GM23338 (cell line): Measurements from ENCODE around the gene CAPN9. TPM values are rescaled to one million over a fixed set of nuclear protein-coding genes. Genes with fewer than 3 reads are reported as not detected.

Source experiments
- ATAC-seq: fragments of 200-7000 bp; cut with Tn5 transposase; 3 replicates; pipeline ENCODE4 v1.9.1; 2020
- DNase-seq: peaks from one replicate; pipeline ENCODE4 v3.0.0-alpha.2; 2015; ENCODE audit warnings: low spot score
- H2AFZ ChIP-seq: fragments of 200-600 bp; sonication (generic); 2 replicates; pipeline ENCODE4 v1.8.0; 2016; ENCODE audit warnings: antibody characterized with exemption, mild to moderate bottlenecking, moderate library complexity
- H3F3A ChIP-seq: fragments of 200-600 bp; sonication (generic); replicated peaks from 2 replicates; pipeline ENCODE4 v1.8.0; 2017; ENCODE audit warnings: antibody characterized with exemption, mixed run types, low read depth
- H3K27ac ChIP-seq: fragments of 200-600 bp; sonication (generic); 2 replicates; pipeline ENCODE4 v1.6.1; 2016; ENCODE audit warnings: low read depth
- H3K27me3 ChIP-seq: fragments of 200-600 bp; sonication (generic); 2 replicates; pipeline ENCODE4 v1.8.0; 2016; ENCODE audit warnings: mild to moderate bottlenecking, mixed run types, moderate library complexity; ENCODE audit not compliant: insufficient read depth
- H3K36me3 ChIP-seq: fragments of 200-600 bp; sonication (generic); 2 replicates; pipeline ENCODE4 v1.8.0; 2016; ENCODE audit warnings: mild to moderate bottlenecking; ENCODE audit not compliant: insufficient read depth
- H3K4me1 ChIP-seq: fragments of 200-600 bp; sonication (generic); 2 replicates; pipeline ENCODE4 v1.8.0; 2016; ENCODE audit warnings: mild to moderate bottlenecking, moderate library complexity; ENCODE audit not compliant: insufficient read depth
- H3K4me2 ChIP-seq: fragments of 200-600 bp; sonication (generic); 2 replicates; pipeline ENCODE4 v1.7.1; 2017; ENCODE audit warnings: mixed run types
- H3K4me3 ChIP-seq: fragments of 200-600 bp; sonication (generic); 2 replicates; pipeline ENCODE4 v1.6.1; 2016; ENCODE audit warnings: mixed run types
- H3K79me2 ChIP-seq: fragments of 200-600 bp; sonication (generic); replicated peaks from 2 replicates; pipeline ENCODE4 v1.8.0; 2017; ENCODE audit warnings: mild to moderate bottlenecking; ENCODE audit not compliant: insufficient read depth
- H3K9me2 ChIP-seq: fragments of 200-600 bp; sonication (generic); 2 replicates; pipeline ENCODE4 v1.8.0; 2017; ENCODE audit not compliant: insufficient read depth
- H4K20me1 ChIP-seq: fragments of 200-600 bp; sonication (generic); replicated peaks from 2 replicates; pipeline ENCODE4 v1.8.0; 2017; ENCODE audit warnings: mild to moderate bottlenecking; ENCODE audit not compliant: insufficient read depth
- H3K27ac Mint-ChIP-seq: 2 replicates; pipeline ENCODE4 v1.8.0; 2020; ENCODE audit warnings: inconsistent platforms, mild to moderate bottlenecking, moderate library complexity, mixed read lengths
- H3K27me3 Mint-ChIP-seq: 3 replicates; pipeline ENCODE4 v1.8.0; 2022; ENCODE audit warnings: low read depth, mild to moderate bottlenecking, moderate library complexity, mixed read lengths, inconsistent platforms; ENCODE audit not compliant: insufficient read depth, poor library complexity
- H3K36me3 Mint-ChIP-seq: 3 replicates; pipeline ENCODE4 v1.8.0; 2021; ENCODE audit warnings: low read depth, mild to moderate bottlenecking, inconsistent platforms, moderate library complexity, mixed read lengths
- H3K4me1 Mint-ChIP-seq: 3 replicates; pipeline ENCODE4 v1.8.0; 2020; ENCODE audit warnings: mild to moderate bottlenecking, inconsistent platforms, mixed read lengths
- H3K4me3 Mint-ChIP-seq: 3 replicates; pipeline ENCODE4 v1.8.0; 2021; ENCODE audit warnings: moderate library complexity, mild to moderate bottlenecking, inconsistent platforms, mixed read lengths
- H3K9me3 Mint-ChIP-seq: 3 replicates; pipeline ENCODE4 v1.8.0; 2020; ENCODE audit warnings: moderate library complexity, mild to moderate bottlenecking, inconsistent platforms, mixed read lengths
- EZH2phosphoT487 ChIP-seq: fragments of 200-600 bp; sonication (generic); IDR thresholded peaks from one replicate; pipeline ENCODE4 v1.8.1; 2018; ENCODE audit warnings: antibody characterized with exemption; ENCODE audit not compliant: unreplicated experiment
- JUNB ChIP-seq: IDR thresholded peaks from one replicate; pipeline ENCODE4 v1.6.1; 2016; ENCODE audit warnings: antibody characterized with exemption; ENCODE audit not compliant: unreplicated experiment
- NANOG ChIP-seq: IDR thresholded peaks from 2 replicates; pipeline ENCODE4 v1.6.1; 2016; ENCODE audit warnings: antibody characterized with exemption, borderline replicate concordance
- POLR2AphosphoS5 ChIP-seq: IDR thresholded peaks from 2 replicates; pipeline ENCODE4 v1.6.1; 2016; ENCODE audit warnings: antibody characterized with exemption, low read depth
- STAT1 ChIP-seq: IDR thresholded peaks from one replicate; pipeline ENCODE4 v1.6.1; 2016; ENCODE audit warnings: antibody characterized with exemption; ENCODE audit not compliant: unreplicated experiment
- ZNF114 ChIP-seq: fragments of 250-450 bp; sonication (Bioruptor Pico); IDR thresholded peaks from 2 replicates; pipeline ENCODE4 v1.5.0; 2020; ENCODE audit warnings: mild to moderate bottlenecking, moderate library complexity
- ZNF331 ChIP-seq: fragments of 250-450 bp; sonication (Bioruptor Pico); IDR thresholded peaks from 2 replicates; pipeline ENCODE4 v1.5.0; 2020; ENCODE audit warnings: low read depth, mild to moderate bottlenecking, moderate library complexity
- polyA plus RNA-seq: library from polyadenylated mRNA; unstranded; fragments of >200 nt; fragmentation: Nextera tagmentation; extraction: Ambion mirVana; gene quantifications from 2 replicates; pipeline ENCODE4 v1.2.1, GENCODE V29; 2016
- total RNA-seq: library from RNA; depleted of rRNA; stranded (reverse); fragments of >200 nt; shearing (Covaris generic); gene quantifications from 2 replicates; pipeline ENCODE4 v1.2.3, GENCODE V29; 2014
- TF ChIP-seq, protein P1 (sequence below): fragments of 250-450 bp; sonication (Bioruptor Pico); IDR thresholded peaks from 2 replicates; pipeline ENCODE4 v1.5.0; 2020; ENCODE audit warnings: mild to moderate bottlenecking, moderate library complexity
- TF ChIP-seq, protein P2 (sequence below): IDR thresholded peaks from 2 replicates; pipeline ENCODE4 v1.6.1; 2016; ENCODE audit warnings: antibody characterized with exemption

The CAPN9 gene
- total and polyA plus RNA-seq, 2 experiments from 2014 or later: 0.07 TPM; not detected in 1

- TF ChIP-seq, protein P1, sequence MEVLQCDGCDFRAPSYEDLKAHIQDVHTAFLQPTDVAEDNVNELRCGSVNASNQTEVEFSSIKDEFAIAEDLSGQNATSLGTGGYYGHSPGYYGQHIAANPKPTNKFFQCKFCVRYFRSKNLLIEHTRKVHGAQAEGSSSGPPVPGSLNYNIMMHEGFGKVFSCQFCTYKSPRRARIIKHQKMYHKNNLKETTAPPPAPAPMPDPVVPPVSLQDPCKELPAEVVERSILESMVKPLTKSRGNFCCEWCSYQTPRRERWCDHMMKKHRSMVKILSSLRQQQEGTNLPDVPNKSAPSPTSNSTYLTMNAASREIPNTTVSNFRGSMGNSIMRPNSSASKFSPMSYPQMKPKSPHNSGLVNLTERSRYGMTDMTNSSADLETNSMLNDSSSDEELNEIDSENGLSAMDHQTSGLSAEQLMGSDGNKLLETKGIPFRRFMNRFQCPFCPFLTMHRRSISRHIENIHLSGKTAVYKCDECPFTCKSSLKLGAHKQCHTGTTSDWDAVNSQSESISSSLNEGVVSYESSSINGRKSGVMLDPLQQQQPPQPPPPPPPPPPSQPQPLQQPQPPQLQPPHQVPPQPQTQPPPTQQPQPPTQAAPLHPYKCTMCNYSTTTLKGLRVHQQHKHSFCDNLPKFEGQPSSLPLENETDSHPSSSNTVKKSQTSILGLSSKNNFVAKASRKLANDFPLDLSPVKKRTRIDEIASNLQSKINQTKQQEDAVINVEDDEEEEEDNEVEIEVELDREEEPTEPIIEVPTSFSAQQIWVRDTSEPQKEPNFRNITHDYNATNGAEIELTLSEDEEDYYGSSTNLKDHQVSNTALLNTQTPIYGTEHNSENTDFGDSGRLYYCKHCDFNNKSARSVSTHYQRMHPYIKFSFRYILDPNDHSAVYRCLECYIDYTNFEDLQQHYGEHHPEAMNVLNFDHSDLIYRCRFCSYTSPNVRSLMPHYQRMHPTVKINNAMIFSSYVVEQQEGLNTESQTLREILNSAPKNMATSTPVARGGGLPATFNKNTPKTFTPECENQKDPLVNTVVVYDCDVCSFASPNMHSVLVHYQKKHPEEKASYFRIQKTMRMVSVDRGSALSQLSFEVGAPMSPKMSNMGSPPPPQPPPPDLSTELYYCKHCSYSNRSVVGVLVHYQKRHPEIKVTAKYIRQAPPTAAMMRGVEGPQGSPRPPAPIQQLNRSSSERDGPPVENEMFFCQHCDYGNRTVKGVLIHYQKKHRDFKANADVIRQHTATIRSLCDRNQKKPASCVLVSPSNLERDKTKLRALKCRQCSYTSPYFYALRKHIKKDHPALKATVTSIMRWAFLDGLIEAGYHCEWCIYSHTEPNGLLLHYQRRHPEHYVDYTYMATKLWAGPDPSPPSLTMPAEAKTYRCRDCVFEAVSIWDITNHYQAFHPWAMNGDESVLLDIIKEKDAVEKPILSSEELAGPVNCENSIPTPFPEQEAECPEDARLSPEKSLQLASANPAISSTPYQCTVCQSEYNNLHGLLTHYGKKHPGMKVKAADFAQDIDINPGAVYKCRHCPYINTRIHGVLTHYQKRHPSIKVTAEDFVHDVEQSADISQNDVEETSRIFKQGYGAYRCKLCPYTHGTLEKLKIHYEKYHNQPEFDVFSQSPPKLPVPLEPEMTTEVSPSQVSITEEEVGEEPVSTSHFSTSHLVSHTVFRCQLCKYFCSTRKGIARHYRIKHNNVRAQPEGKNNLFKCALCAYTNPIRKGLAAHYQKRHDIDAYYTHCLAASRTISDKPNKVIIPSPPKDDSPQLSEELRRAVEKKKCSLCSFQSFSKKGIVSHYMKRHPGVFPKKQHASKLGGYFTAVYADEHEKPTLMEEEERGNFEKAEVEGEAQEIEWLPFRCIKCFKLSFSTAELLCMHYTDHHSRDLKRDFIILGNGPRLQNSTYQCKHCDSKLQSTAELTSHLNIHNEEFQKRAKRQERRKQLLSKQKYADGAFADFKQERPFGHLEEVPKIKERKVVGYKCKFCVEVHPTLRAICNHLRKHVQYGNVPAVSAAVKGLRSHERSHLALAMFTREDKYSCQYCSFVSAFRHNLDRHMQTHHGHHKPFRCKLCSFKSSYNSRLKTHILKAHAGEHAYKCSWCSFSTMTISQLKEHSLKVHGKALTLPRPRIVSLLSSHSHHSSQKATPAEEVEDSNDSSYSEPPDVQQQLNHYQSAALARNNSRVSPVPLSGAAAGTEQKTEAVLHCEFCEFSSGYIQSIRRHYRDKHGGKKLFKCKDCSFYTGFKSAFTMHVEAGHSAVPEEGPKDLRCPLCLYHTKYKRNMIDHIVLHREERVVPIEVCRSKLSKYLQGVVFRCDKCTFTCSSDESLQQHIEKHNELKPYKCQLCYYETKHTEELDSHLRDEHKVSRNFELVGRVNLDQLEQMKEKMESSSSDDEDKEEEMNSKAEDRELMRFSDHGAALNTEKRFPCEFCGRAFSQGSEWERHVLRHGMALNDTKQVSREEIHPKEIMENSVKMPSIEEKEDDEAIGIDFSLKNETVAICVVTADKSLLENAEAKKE (CRISPR knock-in tag): no peak
- TF ChIP-seq STAT1 (no peak), POLR2AphosphoS5 (no peak), EZH2phosphoT487 (no peak)
- TF ChIP-seq, protein P2, sequence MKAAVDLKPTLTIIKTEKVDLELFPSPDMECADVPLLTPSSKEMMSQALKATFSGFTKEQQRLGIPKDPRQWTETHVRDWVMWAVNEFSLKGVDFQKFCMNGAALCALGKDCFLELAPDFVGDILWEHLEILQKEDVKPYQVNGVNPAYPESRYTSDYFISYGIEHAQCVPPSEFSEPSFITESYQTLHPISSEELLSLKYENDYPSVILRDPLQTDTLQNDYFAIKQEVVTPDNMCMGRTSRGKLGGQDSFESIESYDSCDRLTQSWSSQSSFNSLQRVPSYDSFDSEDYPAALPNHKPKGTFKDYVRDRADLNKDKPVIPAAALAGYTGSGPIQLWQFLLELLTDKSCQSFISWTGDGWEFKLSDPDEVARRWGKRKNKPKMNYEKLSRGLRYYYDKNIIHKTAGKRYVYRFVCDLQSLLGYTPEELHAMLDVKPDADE: no peak
Observed at GRCh38 chr1:230790026-230790425, 42.8 kb downstream of the CAPN9 start (continued).

GRCh38 chr1:230791986-230792564, 44.9 kb downstream of the CAPN9 start:
- H3K9me2 ChIP-seq: no peaks in the 10 kb centered on the region
- H3K4me1 ChIP-seq: no peaks in the 10 kb centered on the region
- no peaks in the 10 kb centered on the region for H3F3A ChIP-seq
- no peaks in the 10 kb centered on the region for H4K20me1 ChIP-seq
- no peak overlapping the region for H3K4me3 ChIP-seq
- Mint-ChIP-seq H3K4me1 (peaks cover 4% of the 10 kb centered on the region; the same call in 2 of the 3 replicates), H3K27ac (no peak overlapping the region), H3K4me3 (no peak overlapping the region), H3K9me3 (no peaks in the 10 kb centered on the region), H3K27me3 (peaks cover 21% of the 10 kb centered on the region), H3K36me3 (no peaks in the 10 kb centered on the region)
- TF ChIP-seq POLR2AphosphoS5 (no peak), ZNF331 (CRISPR knock-in tag) (no peak), ZNF114 (CRISPR knock-in tag) (no peak), JUNB (no peak), EZH2phosphoT487 (no peak), NANOG (no peak)
- no peak overlapping the region for H3K27ac ChIP-seq
- H3K36me3 ChIP-seq: no peaks in the 10 kb centered on the region
- ATAC-seq: no peak
- DNase-seq: no peak
- H2AFZ ChIP-seq: no peak overlapping the region
- H3K4me2 ChIP-seq: no peak overlapping the region
- peaks cover 40% of the 10 kb centered on the region for H3K27me3 ChIP-seq
- no peaks in the 10 kb centered on the region for H3K79me2 ChIP-seq
